CD4-positive, alpha-beta T cell treated with Interleukin-15 for 1 hour (primary cell): ENCODE results near the gene PLCZ1.
"Not testable (repeated sequence)": the region's sequence is repeated elsewhere in the genome, so short reads cannot be mapped to it uniquely, and the experiment has no call there.

Source experiments
- DNase-seq: peaks from one replicate; pipeline ENCODE4 v3.0.0-alpha.2; 2020

PLCZ1 gene, protein sequence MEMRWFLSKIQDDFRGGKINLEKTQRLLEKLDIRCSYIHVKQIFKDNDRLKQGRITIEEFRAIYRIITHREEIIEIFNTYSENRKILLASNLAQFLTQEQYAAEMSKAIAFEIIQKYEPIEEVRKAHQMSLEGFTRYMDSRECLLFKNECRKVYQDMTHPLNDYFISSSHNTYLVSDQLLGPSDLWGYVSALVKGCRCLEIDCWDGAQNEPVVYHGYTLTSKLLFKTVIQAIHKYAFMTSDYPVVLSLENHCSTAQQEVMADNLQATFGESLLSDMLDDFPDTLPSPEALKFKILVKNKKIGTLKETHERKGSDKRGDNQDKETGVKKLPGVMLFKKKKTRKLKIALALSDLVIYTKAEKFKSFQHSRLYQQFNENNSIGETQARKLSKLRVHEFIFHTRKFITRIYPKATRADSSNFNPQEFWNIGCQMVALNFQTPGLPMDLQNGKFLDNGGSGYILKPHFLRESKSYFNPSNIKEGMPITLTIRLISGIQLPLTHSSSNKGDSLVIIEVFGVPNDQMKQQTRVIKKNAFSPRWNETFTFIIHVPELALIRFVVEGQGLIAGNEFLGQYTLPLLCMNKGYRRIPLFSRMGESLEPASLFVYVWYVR

DNA sequence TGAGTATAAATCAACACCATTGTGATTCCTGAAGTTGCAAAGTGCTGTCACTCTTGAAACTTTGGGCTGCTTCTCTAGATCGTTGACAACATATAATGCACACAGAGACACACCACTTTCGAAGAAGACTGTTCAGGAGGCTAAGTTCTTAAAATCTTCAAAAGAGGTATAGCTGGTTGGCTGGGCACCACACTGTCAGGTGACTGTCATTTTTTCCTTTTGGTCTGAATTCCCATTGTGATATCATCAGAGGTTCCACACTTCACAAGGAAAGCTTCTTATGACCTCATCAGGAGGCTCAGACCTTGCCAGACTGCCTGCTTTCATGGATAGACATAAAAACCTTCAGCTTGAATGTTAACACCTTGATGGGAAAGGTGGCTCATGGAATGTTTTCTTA, at the start of gene PLCZ1, which contains the start of gene CAPZA3:
TSS of gene PLCZ1 (minus strand) at position 194 of the 400 bp plus-strand sequence. CDS start 641 bp downstream, outside the sequence.
TSS of gene CAPZA3 (plus strand) at position 301 of the 400 bp plus-strand sequence. CDS start 150 bp downstream, outside the sequence.
- no peak for DNase-seq

DNA sequence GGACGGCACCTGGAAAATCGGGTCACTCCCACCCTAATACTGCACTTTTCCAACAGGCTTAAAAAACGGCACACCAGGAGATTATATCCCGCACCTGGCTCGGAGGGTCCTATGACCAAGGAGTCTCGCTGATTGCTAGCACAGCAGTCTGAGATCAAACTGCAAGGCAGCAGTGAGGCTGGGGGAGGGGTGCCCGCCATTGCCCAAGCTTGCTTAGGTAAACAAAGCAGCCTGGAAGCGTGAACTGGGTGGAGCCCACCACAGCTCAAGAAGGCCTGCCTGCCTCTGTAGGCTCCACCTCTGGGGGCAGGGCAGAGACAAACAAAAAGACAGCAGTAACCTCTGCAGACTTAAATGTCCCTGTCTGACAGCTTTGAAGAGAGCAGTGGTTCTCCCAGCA, 47.7 kb upstream of the PLCZ1 start:
- DNase-seq, result not testable (repeated sequence)

DNA sequence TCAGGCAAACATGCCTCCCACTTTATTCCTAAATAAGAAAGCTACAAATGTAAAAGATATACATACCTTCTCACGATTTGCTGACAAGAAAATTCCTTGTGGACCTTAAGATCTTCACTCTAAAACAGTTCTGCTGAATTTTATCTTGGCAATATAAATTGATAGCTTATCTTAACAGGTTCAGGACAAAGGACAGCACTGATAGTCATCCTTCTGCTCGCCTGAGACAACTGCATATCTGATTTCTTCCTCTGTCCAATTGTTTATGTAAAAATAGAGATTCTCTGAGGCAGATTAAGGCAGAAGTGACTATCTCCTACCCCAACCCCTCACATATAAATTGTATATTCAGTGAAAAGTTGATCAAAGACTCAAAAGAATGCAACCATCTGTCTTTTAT, 45.0 kb upstream of the PLCZ1 start:
- no peak for DNase-seq

DNA sequence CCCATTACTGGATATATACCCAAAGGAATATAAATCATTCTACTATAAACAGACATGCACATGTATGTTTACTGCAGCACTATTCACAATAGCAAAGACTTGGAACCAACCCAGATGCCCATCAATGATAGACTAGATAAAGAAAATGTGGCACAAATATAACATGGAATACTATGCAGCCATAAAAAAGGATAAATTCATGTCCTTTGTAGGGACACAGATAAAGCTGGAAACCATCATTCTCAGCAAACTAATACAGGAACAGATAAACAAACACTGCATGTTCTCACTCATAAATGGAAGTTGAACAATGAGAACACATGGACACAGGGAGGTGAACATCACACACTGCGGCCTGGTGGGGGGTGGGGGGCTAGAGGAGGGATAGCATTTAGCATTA, 28.7 kb upstream of the PLCZ1 start:
- not testable (repeated sequence) for DNase-seq

DNA sequence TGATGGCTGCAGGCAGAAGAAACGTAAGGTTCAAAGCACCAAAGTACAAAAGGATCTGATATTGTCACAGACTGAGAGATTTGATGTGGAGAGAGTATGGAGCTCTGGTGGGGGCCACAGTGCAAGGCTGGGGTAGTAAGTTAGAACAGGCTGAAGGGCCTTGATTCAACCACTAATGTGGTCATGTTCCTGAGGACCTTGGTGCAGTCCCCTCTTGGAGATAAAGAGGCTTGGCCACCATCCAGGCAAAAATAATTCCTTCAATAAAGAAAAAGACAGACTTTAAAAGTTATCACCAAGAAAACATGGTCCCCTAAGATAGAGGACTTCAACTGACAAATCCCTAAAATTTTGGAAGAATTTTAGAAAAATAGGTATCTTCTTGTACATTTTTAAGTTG, 17.5 kb upstream of the PLCZ1 start:
- no peak for DNase-seq

DNA sequence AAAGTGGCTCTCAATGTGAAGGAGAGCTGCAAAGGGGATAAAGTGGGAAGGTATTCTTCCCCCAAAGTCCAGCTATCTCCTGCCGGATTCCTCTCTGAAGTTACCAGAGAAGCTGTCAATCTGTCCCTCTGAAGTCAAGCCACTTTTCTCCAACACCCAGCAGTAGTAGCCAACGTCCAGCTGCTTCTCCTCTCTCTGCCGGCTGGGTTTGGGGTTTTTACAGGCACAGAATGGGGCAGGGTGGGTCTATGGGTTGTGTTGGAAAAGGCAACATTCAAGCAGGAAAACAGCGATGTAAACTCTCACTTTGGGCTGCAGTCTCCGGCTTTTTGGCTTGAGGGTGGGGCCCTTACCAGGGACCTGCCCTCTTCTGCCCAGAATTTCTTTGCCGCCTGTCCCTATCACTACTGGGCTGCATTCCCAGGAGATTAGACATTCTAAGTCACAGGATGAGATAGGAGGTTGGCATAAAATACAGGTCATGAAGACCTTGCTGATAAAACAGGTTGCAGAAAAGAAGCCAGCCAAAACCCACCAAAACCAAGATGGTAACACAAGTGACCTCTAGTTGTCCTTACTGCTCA, 16.4 kb upstream of the PLCZ1 start:
- DNase-seq, result no peak

DNA sequence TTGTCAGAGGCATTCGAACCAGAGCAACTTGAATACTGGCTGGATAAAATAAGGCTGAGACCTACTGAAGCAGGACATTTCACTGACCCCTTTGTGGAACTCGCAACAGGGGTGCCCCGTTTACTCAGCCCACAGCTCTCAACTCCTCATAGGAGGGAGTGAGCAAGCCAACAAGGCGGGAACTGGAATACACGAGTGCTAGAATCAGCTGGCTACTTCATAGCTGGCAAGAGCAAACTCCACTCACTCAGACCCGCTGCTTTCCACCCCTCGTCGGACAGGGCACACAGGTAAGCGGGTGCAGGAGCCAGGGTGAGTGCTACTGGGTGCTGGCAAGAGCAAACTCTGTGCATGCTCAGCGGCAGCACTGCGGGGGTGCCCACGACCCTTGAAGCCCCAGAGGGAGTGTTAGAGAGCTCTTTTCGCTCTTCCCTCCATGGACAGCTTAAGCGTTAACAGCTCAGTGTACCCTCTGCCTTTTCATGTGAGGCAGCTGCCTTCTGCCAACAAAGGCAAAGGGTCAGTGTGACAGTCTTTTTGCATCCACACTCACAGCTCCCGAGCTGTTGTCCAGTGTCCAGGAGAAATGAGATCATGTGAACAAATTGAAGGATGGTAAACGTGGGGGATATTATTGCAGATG, 15.8 kb upstream of the PLCZ1 start:
- no peak for DNase-seq

DNA sequence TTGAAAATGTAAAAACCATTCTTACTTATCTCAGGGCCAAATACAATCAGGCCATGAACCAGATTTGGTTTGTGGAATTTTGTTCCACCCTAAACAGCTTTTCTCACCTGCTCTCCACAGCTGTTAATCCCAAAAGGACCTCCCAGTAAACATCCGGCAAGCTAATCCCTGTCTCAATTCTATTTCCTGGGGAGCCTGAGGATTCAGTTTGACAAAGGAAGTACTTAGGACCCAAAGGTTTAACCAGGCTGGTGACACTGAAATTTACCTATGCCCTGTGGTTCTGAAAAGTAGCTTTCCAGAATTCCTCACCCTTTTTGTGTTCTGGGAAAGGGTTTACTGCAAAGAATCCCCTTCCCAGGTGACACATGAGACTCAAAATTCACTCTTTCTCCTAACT, 15.1 kb upstream of the PLCZ1 start:
- no peak for DNase-seq

DNA sequence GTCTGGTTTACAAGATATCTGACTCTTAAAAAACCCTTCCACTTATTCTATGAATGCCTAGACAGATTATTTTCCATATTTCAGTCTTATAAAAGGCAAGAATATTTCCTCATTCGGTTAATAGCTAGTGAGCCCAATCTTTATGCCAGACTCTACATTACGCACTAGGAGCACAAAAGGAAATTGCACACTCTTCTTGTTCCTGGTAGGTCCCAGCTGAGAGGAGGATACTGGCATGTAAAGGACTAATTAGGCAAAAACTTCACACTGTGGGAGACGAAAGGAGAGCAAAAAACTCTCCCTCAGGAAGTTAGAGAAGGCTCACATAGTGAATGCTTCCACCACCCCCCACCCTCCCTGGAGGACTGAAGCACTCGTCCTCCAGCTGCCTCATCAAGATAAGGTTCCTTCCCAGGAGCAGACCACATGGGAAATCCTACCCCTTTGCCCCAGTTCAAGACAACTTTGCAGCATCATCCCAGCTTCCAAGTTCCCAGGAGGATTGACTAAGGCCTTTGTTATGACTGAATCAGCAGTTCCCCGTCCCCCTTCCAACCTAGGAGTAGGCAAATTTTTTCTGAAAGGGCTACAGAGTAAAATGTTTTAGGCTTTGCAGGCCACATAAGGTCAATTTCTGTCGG, 14.6 kb upstream of the PLCZ1 start:
- DNase-seq, result no peak

DNA sequence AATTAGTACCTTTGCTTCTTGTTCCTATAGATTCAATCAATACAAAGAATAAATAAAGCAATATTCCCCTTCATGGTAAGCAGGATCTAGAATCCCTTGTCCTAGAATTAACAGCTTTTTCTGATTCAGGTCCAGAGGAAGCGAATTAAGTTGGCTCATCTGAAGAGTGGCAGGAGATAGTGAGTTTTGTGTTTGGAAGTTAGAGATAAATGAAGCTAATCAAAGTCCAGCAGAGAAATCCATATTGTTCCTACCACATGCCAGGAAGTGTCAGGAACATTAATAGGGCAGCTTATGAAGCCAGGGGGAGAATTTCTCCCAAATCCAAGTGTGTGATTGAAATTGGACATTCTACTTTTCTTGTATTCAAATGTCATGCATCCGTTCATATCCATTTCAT, 14.1 kb upstream of the PLCZ1 start:
- DNase-seq, result no peak

DNA sequence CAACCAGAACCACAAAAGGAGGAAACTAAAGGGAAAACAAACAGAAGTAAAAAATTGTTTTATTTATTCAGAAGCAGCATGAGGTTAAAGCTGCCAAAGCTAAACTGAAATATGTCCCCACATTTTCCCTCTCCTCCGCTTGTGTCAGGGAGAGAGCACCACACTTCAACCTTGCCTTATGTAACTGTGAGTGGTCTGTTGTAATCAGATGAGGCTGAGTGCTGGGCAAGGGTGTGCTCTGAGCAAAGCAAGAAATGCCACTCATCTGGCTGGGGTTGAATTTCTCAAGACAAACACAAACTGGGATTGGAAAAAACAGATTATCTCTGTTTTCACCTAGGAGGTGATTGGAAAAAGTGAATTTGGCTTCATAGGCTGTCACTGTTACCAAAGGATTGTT, 12.3 kb upstream of the PLCZ1 start:
- DNase-seq, result no peak

DNA sequence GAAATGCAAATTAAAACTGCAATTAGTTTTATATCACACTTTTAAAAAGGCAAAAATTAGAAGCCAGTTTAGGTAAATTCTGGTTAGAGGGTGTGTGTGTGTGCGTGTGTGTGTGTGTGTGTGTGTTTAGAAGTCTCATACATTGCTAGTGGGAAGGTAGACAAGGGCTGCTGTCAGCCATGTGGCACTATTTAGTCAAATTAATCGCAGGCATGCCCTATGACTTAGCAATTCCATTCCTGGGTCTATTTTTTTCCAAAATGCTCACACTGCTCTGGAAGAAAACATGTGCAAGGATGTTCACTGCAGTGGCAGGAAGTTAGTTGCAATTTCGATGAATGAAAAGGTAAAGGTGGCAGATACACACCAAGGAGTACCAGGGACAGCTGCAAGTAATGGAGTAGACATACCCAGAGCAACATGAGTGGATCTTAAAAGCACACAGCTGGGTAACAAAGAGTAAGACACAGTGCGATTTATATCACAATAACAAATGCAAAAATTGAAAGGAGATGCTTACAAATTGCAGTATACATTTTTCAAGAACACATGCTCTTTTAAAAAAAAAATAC, 11.7 kb upstream of the PLCZ1 start:
- no peak for DNase-seq

DNA sequence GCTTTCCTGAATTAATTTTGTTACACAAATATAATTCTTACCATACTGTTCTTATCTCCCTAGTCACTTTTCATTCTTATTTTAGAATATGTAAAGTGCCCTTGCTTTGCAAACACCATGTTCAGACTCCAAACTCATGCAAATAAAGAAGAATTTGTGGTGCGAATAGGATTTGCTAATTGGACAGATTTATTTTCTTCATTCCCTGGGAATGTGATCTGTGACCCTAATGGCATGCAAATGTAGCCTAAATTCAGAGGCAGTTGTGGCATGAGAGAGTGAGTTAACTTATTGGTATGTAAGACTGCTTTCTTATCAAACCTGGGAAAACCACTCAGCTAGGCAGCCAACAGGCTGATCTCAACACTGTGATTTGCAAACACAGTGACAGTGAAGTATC, 10.1 kb upstream of the PLCZ1 start:
- DNase-seq, result no peak

DNA sequence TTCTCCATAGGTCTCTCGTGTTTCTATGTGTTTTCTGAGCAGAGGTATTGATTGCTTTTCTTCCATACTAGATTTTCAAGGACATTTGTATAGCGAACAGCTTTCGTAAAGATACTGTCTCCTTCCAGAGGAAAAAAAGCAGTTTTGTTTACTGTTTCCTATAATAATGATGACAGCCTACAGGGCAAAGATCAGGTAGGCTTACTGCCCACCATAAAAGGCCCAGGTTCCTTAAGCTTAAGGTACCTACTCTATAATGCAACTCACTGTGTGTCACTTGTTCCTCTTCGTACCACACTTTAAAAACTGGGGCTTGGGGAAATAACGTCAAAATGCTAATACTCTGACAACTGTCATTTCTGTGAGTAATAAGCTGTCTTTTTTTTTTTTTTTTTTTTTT, 6.7 kb downstream of the PLCZ1 start:
- DNase-seq, result no peak

DNA sequence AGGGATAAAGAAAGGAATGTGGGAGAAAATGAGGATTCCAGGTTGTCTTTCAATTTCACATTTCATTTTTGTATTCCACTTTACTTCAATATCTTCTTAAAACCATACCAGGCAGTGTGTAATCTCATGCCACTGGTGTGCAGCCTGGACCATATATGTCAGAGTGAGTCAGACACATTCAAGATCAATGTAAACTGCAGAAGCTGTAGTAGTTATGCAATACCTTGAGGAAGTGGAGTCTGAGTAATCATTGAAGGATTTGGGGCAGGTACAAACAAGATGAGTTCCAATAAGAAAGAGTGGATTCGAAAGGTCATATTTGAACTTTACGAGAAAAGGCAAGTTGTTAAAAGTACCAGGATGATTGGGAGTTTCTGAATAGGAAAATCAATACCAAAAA, 14.1 kb downstream of the PLCZ1 start:
- DNase-seq, result no peak

DNA sequence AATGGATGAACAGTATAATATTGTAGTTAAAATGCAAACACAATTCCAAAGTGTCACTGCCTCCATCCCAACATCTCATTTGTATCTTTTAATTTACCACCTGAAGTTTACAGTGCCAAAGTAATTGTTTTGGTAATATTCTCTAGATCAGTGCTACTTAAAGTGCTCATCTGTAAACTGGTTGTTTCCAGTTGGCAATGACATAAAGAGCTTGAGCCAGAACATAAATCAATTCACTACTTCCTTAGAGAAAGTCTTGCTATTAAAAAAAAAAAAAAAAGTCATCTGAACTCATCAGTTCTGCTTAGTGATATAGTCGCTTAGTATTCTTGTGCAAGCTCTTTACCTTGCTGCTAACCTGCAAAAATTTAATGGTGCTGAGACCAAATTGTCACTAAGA, 16.4 kb downstream of the PLCZ1 start:
- DNase-seq, result no peak

DNA sequence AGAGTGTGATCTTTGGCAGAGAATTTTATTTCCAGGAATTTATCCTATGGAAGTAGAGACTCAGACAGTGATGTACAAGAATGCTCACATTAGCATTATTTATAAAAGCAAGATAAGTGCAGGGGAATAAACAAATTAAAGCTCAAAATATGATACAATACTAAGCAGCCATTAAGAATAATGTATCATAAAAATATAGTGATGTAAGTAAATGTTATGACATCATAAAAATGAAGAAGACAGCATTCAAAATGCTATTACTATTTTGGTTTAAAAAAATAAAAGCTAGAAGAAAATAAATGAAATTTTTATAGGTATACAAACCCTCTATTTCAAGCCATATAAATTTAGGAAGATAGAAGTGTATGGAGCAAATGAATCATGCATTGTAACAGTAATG, 17.1 kb downstream of the PLCZ1 start:
- DNase-seq, result no peak

DNA sequence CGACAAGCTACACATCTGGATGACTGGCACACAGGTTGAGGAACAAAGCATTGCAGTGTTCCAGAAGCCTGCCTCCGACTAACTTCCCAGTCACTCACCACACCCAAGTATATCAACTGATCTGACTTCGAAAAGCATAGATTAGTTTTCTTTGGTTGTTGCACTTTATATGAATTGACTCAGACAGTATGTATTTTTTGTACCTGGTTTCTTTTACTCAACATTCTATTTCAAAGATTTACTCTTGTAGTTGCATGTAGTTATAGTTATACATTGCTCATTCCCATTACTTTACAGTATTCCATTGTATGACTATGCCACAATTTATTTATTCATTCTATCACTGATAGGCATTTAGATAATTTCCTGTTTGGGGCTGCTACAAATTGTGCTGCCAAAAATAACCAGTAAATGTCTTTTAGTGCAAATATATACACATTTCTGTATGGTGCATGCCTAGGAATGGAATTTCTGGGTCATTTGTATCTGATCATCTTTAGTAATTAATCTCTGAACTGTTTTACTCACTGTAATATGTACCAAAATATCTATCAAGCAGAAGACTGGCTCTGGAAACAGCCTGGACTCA, 17.8 kb downstream of the PLCZ1 start:
- DNase-seq, result no peak

DNA sequence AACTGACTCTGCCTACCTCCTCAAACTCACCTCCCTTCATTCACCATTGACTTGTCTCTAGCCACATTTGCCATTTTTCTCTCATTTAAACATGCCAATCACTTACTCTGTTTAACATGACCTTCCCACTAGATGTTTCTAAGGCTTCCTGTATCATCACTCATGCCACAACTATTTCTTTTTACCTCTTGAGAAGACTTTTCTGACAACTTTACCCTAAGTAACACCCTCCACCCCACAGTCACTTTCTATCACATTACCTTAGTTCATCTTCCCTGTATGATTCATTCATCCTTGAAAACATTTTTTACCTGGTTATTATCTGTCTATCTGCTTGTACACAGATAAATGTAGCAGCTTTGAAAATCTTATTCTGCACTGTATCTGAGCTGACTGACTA, 19.4 kb downstream of the PLCZ1 start:
- no peak for DNase-seq

DNA sequence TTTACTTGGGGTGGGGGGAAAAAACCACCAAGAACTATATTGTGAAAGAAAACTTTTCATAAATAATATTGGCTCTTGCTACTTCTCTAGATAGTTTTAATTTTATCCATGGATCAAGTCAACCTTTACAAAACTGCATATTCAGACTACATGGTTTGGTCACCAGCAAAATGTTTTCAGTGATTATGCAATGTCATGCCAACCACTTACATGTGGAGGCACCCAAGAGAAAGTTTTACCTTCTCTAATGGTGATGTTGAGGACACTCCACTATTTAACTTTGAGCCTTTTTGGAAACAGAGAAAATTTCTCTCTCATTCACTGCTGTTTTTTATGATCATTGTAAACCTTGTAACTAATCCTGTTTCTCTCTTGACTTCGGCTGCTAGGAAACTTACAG, 21.6 kb downstream of the PLCZ1 start:
- no peak for DNase-seq

DNA sequence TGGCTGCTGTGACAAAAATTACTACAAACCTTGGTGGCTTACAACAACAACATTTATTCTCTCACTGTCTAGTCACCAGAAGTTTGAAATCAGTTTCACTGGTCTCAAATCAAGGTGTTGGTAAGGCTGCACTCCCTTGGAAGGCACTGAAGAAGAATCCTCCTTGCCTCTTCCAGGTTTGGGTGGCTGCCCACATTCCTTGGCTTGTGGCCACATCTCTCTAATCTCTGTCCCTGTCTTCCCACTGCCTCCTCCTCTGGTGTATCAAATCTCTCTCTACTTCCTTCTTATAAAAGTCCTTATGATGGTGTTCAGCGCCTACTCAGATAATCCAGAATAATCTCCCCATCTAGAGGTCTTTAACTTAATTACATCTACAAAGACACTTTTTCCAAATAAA, 31.0 kb downstream of the PLCZ1 start:
- no peak for DNase-seq

DNA sequence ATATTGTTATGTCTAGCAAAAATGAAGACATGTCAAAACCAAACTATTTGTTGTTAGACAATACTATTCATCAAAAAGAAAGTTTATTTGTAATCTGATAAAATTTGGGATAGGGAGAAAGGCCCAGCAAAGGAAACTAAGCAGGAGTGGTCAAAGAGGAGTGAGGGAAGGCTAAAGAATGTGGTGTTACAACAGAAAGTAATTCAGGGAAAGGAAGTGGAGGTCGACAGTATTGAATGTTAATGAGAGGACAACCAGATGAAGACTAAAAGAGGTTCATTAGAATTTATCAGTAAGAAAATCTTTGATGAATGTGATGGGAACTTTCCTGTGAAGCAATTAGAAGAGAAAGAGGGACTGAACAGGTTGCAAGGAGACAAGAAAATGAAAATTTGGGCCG, 33.9 kb downstream of the PLCZ1 start:
- DNase-seq, result no peak
